Lung (tissue), 12 donors: ENCODE results near the gene UBE2G2. TPM values are rescaled to one million over a fixed set of nuclear protein-coding genes. Genes with fewer than 3 reads are reported as not detected.

Experiments
- ATAC-seq: fragments of 200-7000 bp; cut with Tn5 transposase; one replicate; pipeline ENCODE4 v1.9.1; 2020; ENCODE audit warnings: moderate number of reproducible peaks; ENCODE audit not compliant: insufficient read depth, low FRiP score
- DNase-seq, 3 donors: peaks; one replicate each; pipeline ENCODE4 v3.0.0-alpha.2; 2013 to 2017
- H3K27ac ChIP-seq, 2 donors: one replicate each; pipeline ENCODE4 v1.5.1; 2013; ENCODE audit warnings: mild to moderate bottlenecking in 2 of 2, moderate library complexity in 2 of 2, control low read depth in 1 of 2, inconsistent platforms in 1 of 2, low read depth in 1 of 2, low read length in 1 of 2
- H3K27me3 ChIP-seq, 3 donors: one replicate each; pipeline ENCODE4 v1.5.1; 2013; ENCODE audit warnings: low read length in 2 of 3; ENCODE audit not compliant: control insufficient read depth in 3 of 3, insufficient read depth in 3 of 3
- H3K36me3 ChIP-seq, 4 donors: one replicate each; pipeline ENCODE4 v1.5.1; 2013; ENCODE audit warnings: low read length in 4 of 4, mild to moderate bottlenecking in 1 of 4, moderate library complexity in 1 of 4; ENCODE audit not compliant: control insufficient read depth in 4 of 4, insufficient read depth in 4 of 4
- H3K4me1 ChIP-seq, 5 donors: one replicate each; pipeline ENCODE4 v1.5.1; 2013; ENCODE audit warnings: low read length in 5 of 5, mild to moderate bottlenecking in 2 of 5, moderate library complexity in 1 of 5; ENCODE audit not compliant: control insufficient read depth in 5 of 5, insufficient read depth in 5 of 5
- H3K4me3 ChIP-seq: one replicate; pipeline ENCODE4 v1.5.1; 2013; ENCODE audit warnings: mild to moderate bottlenecking, control low read depth, moderate library complexity
- H3K9ac ChIP-seq, 2 donors: one replicate each; pipeline ENCODE4 v1.5.1; 2013; ENCODE audit warnings: low read length in 2 of 2, control low read depth in 1 of 2; ENCODE audit not compliant: insufficient read depth in 1 of 2
- H3K9me3 ChIP-seq, 4 donors: one replicate each; pipeline ENCODE4 v1.5.1; 2013; ENCODE audit warnings: low read length in 3 of 4, mild to moderate bottlenecking in 1 of 4, moderate library complexity in 1 of 4; ENCODE audit not compliant: control insufficient read depth in 4 of 4, insufficient read depth in 3 of 4
- CTCF ChIP-seq: IDR thresholded peaks from 2 replicates; pipeline ENCODE4 v1.5.1; 2012; ENCODE audit warnings: mild to moderate bottlenecking; ENCODE audit errors: control extremely low read depth, extremely low read depth
- WGBS, 2 donors: extraction: QIAGEN DNeasy Blood & Tissue Kit; methylation state at CpG; one replicate each; pipeline ENCODE4 v1.1.7; 2013; 5-methylcytosine and 5-hydroxymethylcytosine counted together
- polyA plus RNA-seq, 2 donors: library from polyadenylated mRNA; stranded (reverse); fragments of 200-250 nt; gene quantifications; one replicate each; pipeline ENCODE4 v1.2.1, GENCODE V29; 2013
- total RNA-seq, 2 donors: library from RNA; depleted of rRNA in 1 of 2; stranded (reverse); fragments of >200 nt in 1 of 2; gene quantifications; one replicate each; pipeline ENCODE4 v1.2.1, GENCODE V29; 2014 to 2021
- donor health status: control.
- donor health status: control.
- donor health status: Bipolar disorder and iron deficiency.
- donor health status: healthy.
- donor health status: DM: yes; HTN: yes; CAD: no.

The UBE2G2 gene
- total and polyA plus RNA-seq, 4 donors = 35.6 to 93.2 (median 67.5) TPM

GRCh38 chr21:44724926-44725325, 76.7 kb downstream of the UBE2G2 start:
- DNase-seq (peak in 1 of 3 donors; percentile 4), ATAC-seq (no peak)

GRCh38 chr21:44724196-44724595, 77.4 kb downstream of the UBE2G2 start:
- DNase-seq (no peak), ATAC-seq (no peak)
- no peak overlapping the region for H3K9ac ChIP-seq
- H3K36me3 ChIP-seq = no peaks in the 10 kb centered on the region
- peaks cover 0 to 5% (median 0%) of the 10 kb centered on the region in 5 donors for H3K4me1 ChIP-seq
- H3K27me3 ChIP-seq = peaks cover 3 to 24% (median 18%) of the 10 kb centered on the region in 3 donors
- H3K4me3 ChIP-seq = no peak overlapping the region
- H3K27ac ChIP-seq = no peak overlapping the region
- no peak for TF ChIP-seq CTCF
- WGBS, 2 donors = 87 to 96% methylated on average over 7 of the region's 7 CpGs
- peaks cover 0 to 2% (median 0%) of the 10 kb centered on the region in 4 donors for H3K9me3 ChIP-seq

More at GRCh38 chr21:44724926-44725325, 76.7 kb downstream of the UBE2G2 start:
- H3K36me3 ChIP-seq = no peaks in the 10 kb centered on the region
- H3K9ac ChIP-seq = no peak overlapping the region
- peaks cover 0 to 2% (median 0%) of the 10 kb centered on the region in 4 donors for H3K9me3 ChIP-seq
- H3K27me3 ChIP-seq = peaks cover 3 to 23% (median 18%) of the 10 kb centered on the region in 3 donors
- H3K4me3 ChIP-seq = no peak overlapping the region
- TF ChIP-seq CTCF = no peak
- H3K4me1 ChIP-seq = peaks cover 0 to 5% (median 0%) of the 10 kb centered on the region in 5 donors
- no peak overlapping the region for H3K27ac ChIP-seq
- WGBS, 2 donors = 92 to 94% methylated on average over 14 of the region's 14 CpGs

- H3K27me3 ChIP-seq = peaks cover 3 to 24% (median 22%) of the 10 kb centered on the region in 3 donors
- no peaks in the 10 kb centered on the region for H3K36me3 ChIP-seq
- 20 to 28% methylated on average over 58 to 61 of the region's 61 CpGs for WGBS, 2 donors
- H3K4me3 ChIP-seq = no peak overlapping the region
- no peak for TF ChIP-seq CTCF
- H3K27ac ChIP-seq = no peak overlapping the region
- no peak overlapping the region for H3K9ac ChIP-seq
- peak in 1 of 3 donors; percentile 35 for DNase-seq
- H3K4me1 ChIP-seq = peaks cover 0 to 5% (median 0%) of the 10 kb centered on the region in 5 donors
- no peak for ATAC-seq
- H3K9me3 ChIP-seq = peaks cover 0 to 2% (median 0%) of the 10 kb centered on the region in 4 donors
These were observed 78.2 kb downstream of the UBE2G2 start for GRCh38 chr21:44723177-44724131.
